AG09319 (cell line): Measurements from ENCODE around the gene SMOC1.

Experiments used
- DNase-seq: peaks from one replicate; pipeline ENCODE4 v3.0.0-alpha.2; 2010; ENCODE audit warnings: low read depth; ENCODE audit errors: extremely low read depth
- TF ChIP-seq, protein P1 (sequence below): IDR thresholded peaks from 2 replicates; pipeline ENCODE4 v1.5.1; 2011; ENCODE audit warnings: low read depth, mild to moderate bottlenecking, inconsistent platforms, low read length, moderate library complexity

The SMOC1 gene

DNA sequence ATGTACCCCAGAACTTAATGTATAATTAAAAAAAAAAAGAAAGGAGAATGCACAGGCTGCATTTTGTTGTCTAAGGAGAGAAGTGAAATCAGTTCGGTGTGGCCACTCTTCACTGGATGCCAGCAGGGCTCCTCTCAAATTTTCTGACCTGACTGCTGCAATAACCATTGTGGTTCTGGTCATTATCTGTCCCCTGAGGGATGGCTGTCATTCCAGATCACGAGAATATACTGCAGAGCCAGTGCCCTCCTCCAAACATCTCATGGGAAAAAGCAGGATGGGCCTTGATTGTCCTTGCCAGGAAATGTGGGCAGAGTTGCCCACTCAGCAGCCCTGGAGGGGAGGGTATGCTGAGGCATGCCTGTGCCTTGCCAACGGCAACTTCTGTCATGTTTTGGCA lies 170.4 kb downstream of the SMOC1 start:
- TF ChIP-seq, protein P1, sequence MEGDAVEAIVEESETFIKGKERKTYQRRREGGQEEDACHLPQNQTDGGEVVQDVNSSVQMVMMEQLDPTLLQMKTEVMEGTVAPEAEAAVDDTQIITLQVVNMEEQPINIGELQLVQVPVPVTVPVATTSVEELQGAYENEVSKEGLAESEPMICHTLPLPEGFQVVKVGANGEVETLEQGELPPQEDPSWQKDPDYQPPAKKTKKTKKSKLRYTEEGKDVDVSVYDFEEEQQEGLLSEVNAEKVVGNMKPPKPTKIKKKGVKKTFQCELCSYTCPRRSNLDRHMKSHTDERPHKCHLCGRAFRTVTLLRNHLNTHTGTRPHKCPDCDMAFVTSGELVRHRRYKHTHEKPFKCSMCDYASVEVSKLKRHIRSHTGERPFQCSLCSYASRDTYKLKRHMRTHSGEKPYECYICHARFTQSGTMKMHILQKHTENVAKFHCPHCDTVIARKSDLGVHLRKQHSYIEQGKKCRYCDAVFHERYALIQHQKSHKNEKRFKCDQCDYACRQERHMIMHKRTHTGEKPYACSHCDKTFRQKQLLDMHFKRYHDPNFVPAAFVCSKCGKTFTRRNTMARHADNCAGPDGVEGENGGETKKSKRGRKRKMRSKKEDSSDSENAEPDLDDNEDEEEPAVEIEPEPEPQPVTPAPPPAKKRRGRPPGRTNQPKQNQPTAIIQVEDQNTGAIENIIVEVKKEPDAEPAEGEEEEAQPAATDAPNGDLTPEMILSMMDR = no peak

GRCh38 chr14:70050136-70050535 lies 170.9 kb downstream of the SMOC1 start:
- TF ChIP-seq, protein P1 = no peak
- no peak for DNase-seq

More for the DNA sequence above, 170.4 kb downstream of the SMOC1 start:
- DNase-seq = no peak

DNA sequence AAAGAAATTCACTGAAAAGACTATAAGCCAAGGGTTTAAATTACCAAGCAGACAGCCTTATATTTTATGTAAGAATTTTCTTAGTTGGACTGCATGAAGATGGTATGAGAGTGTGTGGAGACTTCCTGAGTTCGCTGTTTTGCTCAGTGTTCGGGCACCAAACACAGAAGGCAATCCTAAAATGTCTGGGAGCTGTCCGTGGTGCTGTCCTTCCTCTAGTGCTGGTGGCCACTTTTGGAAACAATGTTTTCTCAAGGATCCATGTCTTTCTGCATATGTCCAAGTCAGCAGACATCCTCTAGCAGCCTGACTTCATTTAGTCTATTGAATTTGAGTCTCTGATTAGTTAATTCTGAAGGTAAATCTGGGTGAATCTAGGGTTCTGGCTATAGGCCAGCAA lies 173.8 kb downstream of the SMOC1 start:
- TF ChIP-seq, protein P1 = no peak

GRCh38 chr14:70057519-70058136 lies 178.4 kb downstream of the SMOC1 start:
- TF ChIP-seq, protein P1 = no peak
- no peak for DNase-seq

More for the DNA sequence above, 173.8 kb downstream of the SMOC1 start:
- DNase-seq = no peak

- TF ChIP-seq, protein P1 = no peak
- no peak for DNase-seq
Observed at GRCh38 chr14:70059545-70059944, 180.3 kb downstream of the SMOC1 start.

DNA sequence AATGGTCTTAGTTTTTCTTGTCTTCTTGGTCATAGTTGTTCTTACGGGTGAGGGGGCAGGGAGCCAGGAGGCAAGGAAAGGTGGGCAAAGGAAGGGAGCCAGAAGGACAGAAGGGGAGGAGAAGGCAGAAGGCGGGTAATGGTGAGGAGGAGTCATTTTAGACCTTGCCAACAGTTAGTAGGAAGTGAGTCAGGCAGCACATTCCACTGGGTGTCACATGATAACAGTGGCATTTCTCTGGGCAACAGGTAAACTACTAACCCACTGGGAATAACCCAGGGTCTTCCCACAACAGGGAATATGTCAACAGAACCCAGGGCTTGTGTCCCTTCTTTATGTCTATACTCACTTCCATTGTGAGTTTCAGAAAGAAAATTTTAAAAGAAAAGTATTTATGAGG lies 181.9 kb downstream of the SMOC1 start:
- TF ChIP-seq, protein P1 = no peak
- no peak for DNase-seq

GRCh38 chr14:70064136-70064865 lies 185.1 kb downstream of the SMOC1 start:
- DNase-seq = no peak
- TF ChIP-seq, protein P1 = no peak
